ENCODE results near the gene UGT2A1.
"Not testable (repeated sequence)": the region's sequence is repeated elsewhere in the genome, so short reads cannot be mapped to it uniquely, and the experiment has no call there.

The UGT2A1 gene

GRCh38 chr4:69668680-69669079 is 15.6 kb upstream of the UGT2A1 start:
- no peak for DNase-seq (ENCODE audit: low read depth)
- no peak overlapping the region for H3K4me3 ChIP-seq (ENCODE audit: low read depth, low read length)

GRCh38 chr4:69664009-69664408 is 11.0 kb upstream of the UGT2A1 start:
- DNase-seq (ENCODE audit: low read depth); H3K4me3 ChIP-seq (ENCODE audit: low read depth, low read length): not testable (repeated sequence)

More at GRCh38 chr4:69668680-69669079, 15.6 kb upstream of the UGT2A1 start:
- TF ChIP-seq MYC (IDR thresholded peaks at IDR 0.05; ENCODE audit: low read depth, low read length) (no peak), POLR2A (IDR thresholded peaks at IDR 0.05; ENCODE audit: extremely low read depth, insufficient read length) (no peak), CTCF (IDR thresholded peaks at IDR 0.05; ENCODE audit: low read depth, low read length) (no peak), MAX (IDR thresholded peaks at IDR 0.05; ENCODE audit: low read depth, low read length) (no peak)

GRCh38 chr4:69661130-69661803 is 8.2 kb upstream of the UGT2A1 start:
- not testable (repeated sequence) for DNase-seq (ENCODE audit: low read depth); H3K4me3 ChIP-seq (ENCODE audit: low read depth, low read length)

- H3K4me3 ChIP-seq (ENCODE audit: low read depth, low read length) = no peak overlapping the region
- TF ChIP-seq CTCF (IDR thresholded peaks at IDR 0.05; ENCODE audit: low read depth, low read length) (no peak), MAX (IDR thresholded peaks at IDR 0.05; ENCODE audit: low read depth, low read length) (no peak), POLR2A (IDR thresholded peaks at IDR 0.05; ENCODE audit: extremely low read depth, insufficient read length) (no peak), MYC (IDR thresholded peaks at IDR 0.05; ENCODE audit: low read depth, low read length) (no peak)
Measured at GRCh38 chr4:69658133-69658532, 5.1 kb upstream of the UGT2A1 start.

GRCh38 chr4:69656653-69657158 is 3.7 kb upstream of the UGT2A1 start:
- no peak for DNase-seq (ENCODE audit: low read depth)

More at GRCh38 chr4:69658133-69658532, 5.1 kb upstream of the UGT2A1 start:
- no peak for DNase-seq (ENCODE audit: low read depth)

GRCh38 chr4:69650872-69651271 is 2.2 kb downstream of the UGT2A1 start:
- no peak overlapping the region for H3K4me3 ChIP-seq (ENCODE audit: low read depth, low read length)
- TF ChIP-seq MYC (IDR thresholded peaks at IDR 0.05; ENCODE audit: low read depth, low read length) (no peak), CTCF (IDR thresholded peaks at IDR 0.05; ENCODE audit: low read depth, low read length) (no peak), MAX (IDR thresholded peaks at IDR 0.05; ENCODE audit: low read depth, low read length) (no peak), POLR2A (IDR thresholded peaks at IDR 0.05; ENCODE audit: extremely low read depth, insufficient read length) (no peak)
- DNase-seq (ENCODE audit: low read depth) = no peak

More at GRCh38 chr4:69656653-69657158, 3.7 kb upstream of the UGT2A1 start:
- no peak for TF ChIP-seq POLR2A (IDR thresholded peaks at IDR 0.05; ENCODE audit: extremely low read depth, insufficient read length)
- no peak for TF ChIP-seq MAX (IDR thresholded peaks at IDR 0.05; ENCODE audit: low read depth, low read length)
- no peak for TF ChIP-seq CTCF (IDR thresholded peaks at IDR 0.05; ENCODE audit: low read depth, low read length)
- no peak for TF ChIP-seq MYC (IDR thresholded peaks at IDR 0.05; ENCODE audit: low read depth, low read length)
- H3K4me3 ChIP-seq (ENCODE audit: low read depth, low read length) = no peak overlapping the region

- no peak for TF ChIP-seq MYC (IDR thresholded peaks at IDR 0.05; ENCODE audit: low read depth, low read length)
- TF ChIP-seq MAX (IDR thresholded peaks at IDR 0.05; ENCODE audit: low read depth, low read length) = no peak
- TF ChIP-seq CTCF (IDR thresholded peaks at IDR 0.05; ENCODE audit: low read depth, low read length) = no peak
- no peak for TF ChIP-seq POLR2A (IDR thresholded peaks at IDR 0.05; ENCODE audit: extremely low read depth, insufficient read length)
- H3K4me3 ChIP-seq (ENCODE audit: low read depth, low read length) = no peak overlapping the region
Measured at GRCh38 chr4:69649629-69650028, 3.4 kb downstream of the UGT2A1 start.

More at GRCh38 chr4:69649629-69650028, 3.4 kb downstream of the UGT2A1 start:
- DNase-seq (ENCODE audit: low read depth) = no peak

All from NB4 (cell line).